HK-2 (cell line): Measurements from ENCODE around the gene ZFP64.
A peak's percentile ranks its signal among the peaks of the same experiment; 100 is the strongest.

Experiments
- DNase-seq: peaks from one replicate; pipeline ENCODE4 v3.0.0-alpha.2; 2018; ENCODE audit not compliant: unreplicated experiment

The ZFP64 gene

GRCh38 chr20:52104546-52105441 is 86.8 kb downstream of the ZFP64 start:
- DNase-seq, result peak; percentile 84

- DNase-seq, result peak; percentile 47
Measured at GRCh38 chr20:52103913-52104545, 87.5 kb downstream of the ZFP64 start.

GRCh38 chr20:52103335-52103912 is 88.2 kb downstream of the ZFP64 start:
- DNase-seq, result peak; percentile 46

- no peak for DNase-seq
Measured at GRCh38 chr20:52102559-52102958, 89.0 kb downstream of the ZFP64 start.

- no peak for DNase-seq
Measured at GRCh38 chr20:52102126-52102525, 89.5 kb downstream of the ZFP64 start.
